Measurements from ENCODE around the gene ELMO1. TPM values are rescaled to one million over a fixed set of nuclear protein-coding genes. Genes with fewer than 3 reads are reported as not detected.
A peak's percentile ranks its signal among the peaks of the same experiment; 100 is the strongest.

Gene ELMO1
- total and polyA plus RNA-seq, 4 donors = 10.1 to 183 (median 34.4) TPM

- ATAC-seq (ENCODE audit: insufficient read depth, low FRiP score) = peak; percentile 22
- Histone ChIP-seq H3K9ac (ENCODE audit: insufficient read depth in 1 of 2, low read length in 2 of 2) (no peak overlapping the region), H3K4me3 (no peak overlapping the region), H3K27me3 (ENCODE audit: control insufficient read depth in 3 of 3, insufficient read depth in 3 of 3, low read length in 2 of 3) (no peaks in the 10 kb centered on the region), H3K4me1 (ENCODE audit: control insufficient read depth in 5 of 5, insufficient read depth in 5 of 5, low read length in 5 of 5) (peaks cover 0 to 43% (median 15%) of the 10 kb centered on the region in 5 donors), H3K27ac (ENCODE audit: low read depth in 1 of 2, low read length in 1 of 2) (no peak overlapping the region), H3K36me3 (ENCODE audit: control insufficient read depth in 4 of 4, insufficient read depth in 4 of 4, low read length in 4 of 4) (peaks cover 0 to 4% (median 1%) of the 10 kb centered on the region in 4 donors), H3K9me3 (ENCODE audit: control insufficient read depth in 4 of 4, insufficient read depth in 3 of 4, low read length in 3 of 4) (peaks cover 0 to 1% (median 0%) of the 10 kb centered on the region in 4 donors)
- TF ChIP-seq CTCF (IDR thresholded peaks at IDR 0.05; ENCODE audit: control extremely low read depth, extremely low read depth) = no peak
- WGBS, 2 donors = 66 to 72% methylated on average over 10 of the region's 10 CpGs
- DNase-seq = no peak
These were observed 232.4 kb downstream of the ELMO1 start for GRCh38 chr7:37216156-37216852.

GRCh38 chr7:37215290-37215923, 233.3 kb downstream of the ELMO1 start:
- H3K36me3 ChIP-seq (ENCODE audit: control insufficient read depth in 4 of 4, insufficient read depth in 4 of 4, low read length in 4 of 4) = peaks cover 0 to 2% (median 0%) of the 10 kb centered on the region in 4 donors
- no peaks in the 10 kb centered on the region for H3K27me3 ChIP-seq (ENCODE audit: control insufficient read depth in 3 of 3, insufficient read depth in 3 of 3, low read length in 2 of 3)
- TF ChIP-seq CTCF (IDR thresholded peaks at IDR 0.05; ENCODE audit: control extremely low read depth, extremely low read depth) = no peak
- WGBS, 2 donors = 56 to 60% methylated on average over 3 of the region's 3 CpGs
- no peak overlapping the region for H3K4me3 ChIP-seq
- H3K4me1 ChIP-seq (ENCODE audit: control insufficient read depth in 5 of 5, insufficient read depth in 5 of 5, low read length in 5 of 5) = peaks cover 0 to 50% (median 15%) of the 10 kb centered on the region in 5 donors
- H3K9ac ChIP-seq (ENCODE audit: insufficient read depth in 1 of 2, low read length in 2 of 2) = no peak overlapping the region
- no peak overlapping the region for H3K27ac ChIP-seq (ENCODE audit: low read depth in 1 of 2, low read length in 1 of 2)
- no peak for DNase-seq
- no peak for ATAC-seq (ENCODE audit: insufficient read depth, low FRiP score)
- peaks cover 0 to 1% (median 0%) of the 10 kb centered on the region in 4 donors for H3K9me3 ChIP-seq (ENCODE audit: control insufficient read depth in 4 of 4, insufficient read depth in 3 of 4, low read length in 3 of 4)

- Histone ChIP-seq H3K36me3 (ENCODE audit: control insufficient read depth in 4 of 4, insufficient read depth in 4 of 4, low read length in 4 of 4) (peaks cover 0 to 2% (median 0%) of the 10 kb centered on the region in 4 donors), H3K4me1 (ENCODE audit: control insufficient read depth in 5 of 5, insufficient read depth in 5 of 5, low read length in 5 of 5) (peaks cover 0 to 67% (median 19%) of the 10 kb centered on the region in 5 donors), H3K9me3 (ENCODE audit: control insufficient read depth in 4 of 4, insufficient read depth in 3 of 4, low read length in 3 of 4) (peaks cover 0 to 1% (median 0%) of the 10 kb centered on the region in 4 donors), H3K9ac (ENCODE audit: insufficient read depth in 1 of 2, low read length in 2 of 2) (no peak overlapping the region), H3K4me3 (no peak overlapping the region), H3K27ac (ENCODE audit: low read depth in 1 of 2, low read length in 1 of 2) (no peak overlapping the region), H3K27me3 (ENCODE audit: control insufficient read depth in 3 of 3, insufficient read depth in 3 of 3, low read length in 2 of 3) (no peaks in the 10 kb centered on the region)
- DNase-seq (peak; percentile 97 to 100 (median 99)), ATAC-seq (ENCODE audit: insufficient read depth, low FRiP score) (no peak)
- 43 to 54% methylated on average over 8 of the region's 8 CpGs for WGBS, 2 donors
- TF ChIP-seq CTCF (IDR thresholded peaks at IDR 0.05; ENCODE audit: control extremely low read depth, extremely low read depth) = no peak
These were observed 236.1 kb downstream of the ELMO1 start for GRCh38 chr7:37212556-37212955.

Data from lung (tissue), 12 donors.